HG02840 (cell line): ENCODE measurements around the gene RTBDN.

Source experiments
- ATAC-seq: cut with Tn5 transposase; IDR thresholded peaks from one replicate; pipeline ENCODE4 v1.9.1; 2021; ENCODE audit warnings: mild to moderate bottlenecking, moderate library complexity, moderate number of reproducible peaks; ENCODE audit not compliant: unreplicated experiment, low FRiP score

RTBDN gene

GRCh38 chr19:12783849-12784393 is 50.5 kb downstream of the RTBDN start:
- ATAC-seq, result no peak

GRCh38 chr19:12783291-12783848 is 51.0 kb downstream of the RTBDN start:
- ATAC-seq, result no peak

GRCh38 chr19:12782424-12783290 is 51.7 kb downstream of the RTBDN start:
- ATAC-seq, result peak; percentile 30

- no peak for ATAC-seq
These were observed 52.3 kb downstream of the RTBDN start for GRCh38 chr19:12782174-12782423.

- no peak for ATAC-seq
These were observed 55.0 kb downstream of the RTBDN start for GRCh38 chr19:12779162-12779993.

GRCh38 chr19:12778905-12779161 is 55.5 kb downstream of the RTBDN start:
- no peak for ATAC-seq

- no peak for ATAC-seq
These were observed 56.1 kb downstream of the RTBDN start for GRCh38 chr19:12778017-12778904.

- no peak for ATAC-seq
These were observed 57.0 kb downstream of the RTBDN start for GRCh38 chr19:12777217-12778016.
